PC-9 (cell line): ENCODE results near the gene ZFR2. TPM values are rescaled to one million over a fixed set of nuclear protein-coding genes. Genes with fewer than 3 reads are reported as not detected.

Experiments used
- BruUV-seq: library from RNA; stranded (reverse); fragments of 400-500 nt; replicated peaks from 2 replicates; lab custom pipeline; 2021; lab: Mats Ljungman, UMichigan
- CTCF ChIA-PET: fragments of 300-600 bp; sonication (Branson Sonifier 250); formaldehyde crosslinking; loops from one replicate; lab custom pipeline; 2022; ENCODE audit warnings: antibody characterized with exemption; lab: Charles Lee
- POLR2A ChIA-PET: fragments of 300-600 bp; sonication (Branson Sonifier 250); formaldehyde crosslinking; loops from one replicate; lab custom pipeline; 2022; ENCODE audit warnings: antibody characterized with exemption; ENCODE audit not compliant: unreplicated experiment; lab: Charles Lee
- DNase-seq, 2 experiments: peaks; one replicate each; pipeline versions ENCODE4 v3.0.0 to v3.0.0-alpha.2; 2015 to 2022; ENCODE audit warnings: mixed read lengths in 1 of 2
- H2AFZ ChIP-seq: fragments of 200-600 bp; sonication (generic); 2 replicates; pipeline ENCODE4 v1.8.1; 2017; ENCODE audit warnings: antibody characterized with exemption
- H3F3A ChIP-seq: fragments of 200-600 bp; sonication (generic); 2 replicates; pipeline ENCODE4 v1.8.1; 2017; ENCODE audit warnings: antibody characterized with exemption, mild to moderate bottlenecking, low read depth; ENCODE audit not compliant: insufficient read depth
- H3K27ac ChIP-seq: fragments of 200-600 bp; sonication (generic); 2 replicates; pipeline ENCODE4 v1.6.1; 2016; ENCODE audit warnings: mixed run types
- H3K27me3 ChIP-seq: fragments of 200-600 bp; sonication (generic); 2 replicates; pipeline ENCODE4 v1.6.1; 2016; ENCODE audit warnings: low read depth, mixed run types; ENCODE audit not compliant: insufficient read depth
- H3K36me3 ChIP-seq: fragments of 200-600 bp; sonication (generic); 2 replicates; pipeline ENCODE4 v1.6.1; 2016; ENCODE audit warnings: low read depth, mixed run types
- H3K4me1 ChIP-seq: fragments of 200-600 bp; sonication (generic); replicated peaks from 2 replicates; pipeline ENCODE4 v1.6.1; 2016; ENCODE audit warnings: mixed run types; ENCODE audit not compliant: insufficient read depth
- H3K4me2 ChIP-seq: fragments of 200-600 bp; sonication (generic); 2 replicates; pipeline ENCODE4 v1.6.1; 2017; ENCODE audit warnings: mixed run types
- H3K4me3 ChIP-seq: fragments of 200-600 bp; sonication (generic); 2 replicates; pipeline ENCODE4 v1.6.1; 2016; ENCODE audit warnings: mixed run types
- H3K79me2 ChIP-seq: fragments of 200-600 bp; sonication (generic); 2 replicates; pipeline ENCODE4 v1.6.1; 2017; ENCODE audit warnings: low read depth, mixed run types
- H3K9me2 ChIP-seq: fragments of 200-600 bp; sonication (generic); 2 replicates; pipeline ENCODE4 v1.8.1; 2017; ENCODE audit warnings: mild to moderate bottlenecking; ENCODE audit not compliant: insufficient read depth
- H3K9me3 ChIP-seq: fragments of 200-600 bp; sonication (generic); 2 replicates; pipeline ENCODE4 v1.8.1; 2016; ENCODE audit warnings: low read depth; ENCODE audit not compliant: insufficient read depth
- H4K20me1 ChIP-seq: fragments of 200-600 bp; sonication (generic); 2 replicates; pipeline ENCODE4 v1.8.1; 2017; ENCODE audit not compliant: insufficient read depth
- CTCF ChIP-seq: fragments of 200-600 bp; sonication (generic); conservative IDR thresholded peaks from 2 replicates; pipeline ENCODE4 v1.6.1; 2017; ENCODE audit warnings: mixed run types, antibody characterized with exemption, mild to moderate bottlenecking, moderate library complexity
- EZH2 ChIP-seq: fragments of 200-600 bp; sonication (generic); IDR thresholded peaks from 2 replicates; pipeline ENCODE4 v1.8.0; 2017; ENCODE audit warnings: antibody characterized with exemption, low read depth
- intact Hi-C: fragments of 100-400 bp; cut with micrococcal nuclease; formaldehyde crosslinking; loops from one replicate; pipeline ENCODE4 v1.10.0; 2022; ENCODE audit not compliant: unreplicated experiment
- total RNA-seq: library from RNA; stranded (reverse); gene quantifications from 2 replicates; pipeline ENCODE4 v1.2.3, GENCODE V29; 2021

Gene ZFR2
- total RNA-seq, 1 experiment from 2014 or later = not detected

DNA sequence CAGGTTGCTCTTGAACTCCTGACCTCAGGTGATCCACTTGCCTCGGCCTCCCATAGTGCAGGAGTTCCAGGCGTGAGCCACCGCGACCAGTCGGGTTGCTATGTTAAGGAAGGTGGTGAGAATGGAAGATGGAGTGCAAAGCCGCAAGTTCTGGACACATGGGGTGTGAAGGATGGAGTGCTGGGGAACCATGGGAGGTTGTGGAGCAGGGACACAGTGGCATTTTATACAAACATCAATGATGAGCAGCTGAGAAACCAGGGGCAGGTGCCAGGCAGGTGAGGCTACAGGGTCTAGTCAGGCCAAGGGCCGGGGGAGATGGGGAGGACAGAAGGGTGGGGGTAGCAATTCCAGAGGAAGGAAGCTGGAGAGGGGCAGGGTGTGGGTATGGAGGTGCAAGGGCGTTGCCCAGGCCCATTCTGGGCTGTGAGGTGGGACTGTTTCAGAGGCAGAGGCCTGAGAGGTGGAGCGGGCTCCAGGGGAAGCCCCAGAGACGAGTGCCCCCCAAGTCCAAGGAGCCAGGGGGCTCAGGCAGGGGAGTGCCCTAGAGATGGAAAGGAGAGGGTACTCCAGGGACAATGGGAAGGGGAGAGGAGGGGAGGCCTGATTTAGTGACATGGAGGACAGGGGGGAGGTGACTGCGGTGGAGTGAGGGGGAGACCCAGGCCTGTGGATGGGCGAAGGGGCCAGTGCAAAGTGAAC lies 94.9 kb downstream of the ZFR2 start:
- H3K79me2 ChIP-seq = no peaks in the 10 kb centered on the region

GRCh38 chr19:3771906-3772455 lies 96.9 kb downstream of the ZFR2 start, which contains the start of gene RAX2:
RAX2 (minus strand) TSS chr19:3772228; CDS start chr19:3771742, 486 bp downstream.
- Histone ChIP-seq H3K9me2 (no peaks in the 10 kb centered on the region), H4K20me1 (no peaks in the 10 kb centered on the region), H3K9me3 (no peaks in the 10 kb centered on the region), H3K4me2 (no peak within 1 kb of the TSS), H3K36me3 (no peaks in the 10 kb centered on the region), H2AFZ (no peak within 1 kb of the TSS), H3K27ac (no peak within 1 kb of the TSS), H3K79me2 (no peaks in the 10 kb centered on the region), H3K27me3 (no peaks in the 10 kb centered on the region), H3F3A (no peaks in the 10 kb centered on the region), H3K4me3 (no peak within 1 kb of the TSS), H3K4me1 (no peaks in the 10 kb centered on the region)
- DNase-seq = no peak
- TF ChIP-seq CTCF = no peak
- no peak for TF ChIP-seq EZH2
- intact Hi-C loops = no loop called here
- BruUV-seq = no TSS peak
- ChIA-PET POLR2A (no interaction called here), CTCF (no interaction called here)

More for the DNA sequence above, 94.9 kb downstream of the ZFR2 start:
- no peak overlapping the region for H3K27ac ChIP-seq
- H3K4me3 ChIP-seq = no peak overlapping the region
- H3K27me3 ChIP-seq = no peaks in the 10 kb centered on the region
- ChIA-PET POLR2A (no interaction called here), CTCF (no interaction called here)
- intact Hi-C loops = no loop called here
- TF ChIP-seq CTCF (no peak), EZH2 (no peak)
- BruUV-seq = no TSS peak
- no peaks in the 10 kb centered on the region for H3K9me2 ChIP-seq
- no peaks in the 10 kb centered on the region for H3K9me3 ChIP-seq
- no peaks in the 10 kb centered on the region for H3F3A ChIP-seq
- H3K36me3 ChIP-seq = no peaks in the 10 kb centered on the region
- H2AFZ ChIP-seq = no peak overlapping the region
- no peak for DNase-seq
- no peaks in the 10 kb centered on the region for H4K20me1 ChIP-seq
- no peak overlapping the region for H3K4me2 ChIP-seq
- H3K4me1 ChIP-seq = no peaks in the 10 kb centered on the region

- Histone ChIP-seq H3K4me1 (no peaks in the 10 kb centered on the region), H3K9me3 (no peaks in the 10 kb centered on the region), H3K4me3 (no peak overlapping the region), H4K20me1 (no peaks in the 10 kb centered on the region), H3K27ac (no peak overlapping the region), H3K27me3 (no peaks in the 10 kb centered on the region), H3K36me3 (no peaks in the 10 kb centered on the region), H3K79me2 (no peaks in the 10 kb centered on the region), H3K4me2 (no peak overlapping the region), H3F3A (no peaks in the 10 kb centered on the region), H2AFZ (no peak overlapping the region), H3K9me2 (no peaks in the 10 kb centered on the region)
- BruUV-seq = no TSS peak
- ChIA-PET POLR2A (no interaction called here), CTCF (no interaction called here)
- intact Hi-C loops = no loop called here
- no peak for TF ChIP-seq CTCF
- TF ChIP-seq EZH2 = no peak
- no peak for DNase-seq
These were observed 97.6 kb downstream of the ZFR2 start for GRCh38 chr19:3771000-3771905.
